Mesendoderm (in vitro differentiated cells): Measurements from ENCODE around the gene PPTC7. TPM values are rescaled to one million over a fixed set of nuclear protein-coding genes. Genes with fewer than 3 reads are reported as not detected.

Experiments used
- DNase-seq: peaks from one replicate; pipeline ENCODE4 v3.0.0; 2013
- H2AK5ac ChIP-seq: 2 replicates; pipeline ENCODE4 v1.6.1; 2013; ENCODE audit warnings: low read length, inconsistent platforms
- H2BK120ac ChIP-seq: 2 replicates; pipeline ENCODE4 v1.6.1; 2013; ENCODE audit warnings: low read depth, mild to moderate bottlenecking, low read length, moderate library complexity, mixed read lengths
- H2BK15ac ChIP-seq: replicated peaks from 2 replicates; pipeline ENCODE4 v1.6.1; 2013; ENCODE audit warnings: low read depth, mild to moderate bottlenecking, moderate library complexity
- H2BK5ac ChIP-seq: 2 replicates; pipeline ENCODE4 v1.6.1; 2013; ENCODE audit warnings: low read length, inconsistent platforms
- H3K18ac ChIP-seq: 2 replicates; pipeline ENCODE4 v1.6.1; 2013; ENCODE audit warnings: mild to moderate bottlenecking, low read length, mixed read lengths
- H3K23ac ChIP-seq: one replicate; pipeline ENCODE4 v1.6.1; 2013; ENCODE audit warnings: low read length
- H3K27ac ChIP-seq: 2 replicates; pipeline ENCODE4 v1.5.1; 2013; ENCODE audit warnings: low read depth, mild to moderate bottlenecking, inconsistent platforms, low read length, moderate library complexity
- H3K27me3 ChIP-seq: 2 replicates; pipeline ENCODE4 v1.6.1; 2013; ENCODE audit warnings: low read length, control low read depth, mild to moderate bottlenecking, inconsistent platforms; ENCODE audit not compliant: insufficient read depth, poor library complexity
- H3K36me3 ChIP-seq: 2 replicates; pipeline ENCODE4 v1.6.1; 2013; ENCODE audit warnings: low read length, inconsistent platforms; ENCODE audit not compliant: control insufficient read depth, insufficient read depth
- H3K4ac ChIP-seq: one replicate; pipeline ENCODE4 v1.6.1; 2013; ENCODE audit warnings: low read depth, mild to moderate bottlenecking, low read length, moderate library complexity
- H3K4me1 ChIP-seq: 2 replicates; pipeline ENCODE4 v1.6.1; 2013; ENCODE audit warnings: low read depth, low read length, inconsistent platforms; ENCODE audit not compliant: control insufficient read depth
- H3K4me2 ChIP-seq: 2 replicates; pipeline ENCODE4 v1.6.1; 2013; ENCODE audit warnings: low read length
- H3K4me3 ChIP-seq: 2 replicates; pipeline ENCODE4 v1.5.1; 2013; ENCODE audit warnings: mild to moderate bottlenecking, low read length
- H3K56ac ChIP-seq: one replicate; pipeline ENCODE4 v1.6.1; 2013; ENCODE audit warnings: low read length
- H3K79me1 ChIP-seq: 2 replicates; pipeline ENCODE4 v1.6.1; 2013; ENCODE audit warnings: low read length, inconsistent platforms
- H3K79me2 ChIP-seq: 2 replicates; pipeline ENCODE4 v1.6.1; 2013; ENCODE audit warnings: mild to moderate bottlenecking, low read length; ENCODE audit not compliant: control insufficient read depth, insufficient read depth
- H3K9ac ChIP-seq: 2 replicates; pipeline ENCODE4 v1.6.1; 2013; ENCODE audit warnings: low read length, inconsistent platforms
- H4K5ac ChIP-seq: one replicate; pipeline ENCODE4 v1.6.1; 2013; ENCODE audit warnings: low read length
- H4K8ac ChIP-seq: one replicate; pipeline ENCODE4 v1.6.1; 2013; ENCODE audit warnings: low read depth, mild to moderate bottlenecking, control low read depth, low read length, moderate library complexity
- WGBS: extraction: QIAGEN DNeasy Blood & Tissue Kit; methylation state at CpG from one replicate; pipeline ENCODE4 v1.1.7; 2013; ENCODE audit warnings: low lambda C conversion rate, missing lambda C conversion rate; ENCODE audit not compliant: insufficient coverage; ENCODE audit errors: extremely low coverage; 5-methylcytosine and 5-hydroxymethylcytosine counted together
- polyA plus RNA-seq, 2 experiments: library from polyadenylated mRNA; stranded (reverse); fragments of 200-250 nt; gene quantifications; one replicate each; pipeline ENCODE4 v1.2.3, GENCODE V29; 2013

Gene PPTC7, protein sequence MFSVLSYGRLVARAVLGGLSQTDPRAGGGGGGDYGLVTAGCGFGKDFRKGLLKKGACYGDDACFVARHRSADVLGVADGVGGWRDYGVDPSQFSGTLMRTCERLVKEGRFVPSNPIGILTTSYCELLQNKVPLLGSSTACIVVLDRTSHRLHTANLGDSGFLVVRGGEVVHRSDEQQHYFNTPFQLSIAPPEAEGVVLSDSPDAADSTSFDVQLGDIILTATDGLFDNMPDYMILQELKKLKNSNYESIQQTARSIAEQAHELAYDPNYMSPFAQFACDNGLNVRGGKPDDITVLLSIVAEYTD
- 13.6 TPM for polyA plus RNA-seq (2013, experiment 1 of 2)
- 13.6 TPM for polyA plus RNA-seq (2013, experiment 2 of 2)

DNA sequence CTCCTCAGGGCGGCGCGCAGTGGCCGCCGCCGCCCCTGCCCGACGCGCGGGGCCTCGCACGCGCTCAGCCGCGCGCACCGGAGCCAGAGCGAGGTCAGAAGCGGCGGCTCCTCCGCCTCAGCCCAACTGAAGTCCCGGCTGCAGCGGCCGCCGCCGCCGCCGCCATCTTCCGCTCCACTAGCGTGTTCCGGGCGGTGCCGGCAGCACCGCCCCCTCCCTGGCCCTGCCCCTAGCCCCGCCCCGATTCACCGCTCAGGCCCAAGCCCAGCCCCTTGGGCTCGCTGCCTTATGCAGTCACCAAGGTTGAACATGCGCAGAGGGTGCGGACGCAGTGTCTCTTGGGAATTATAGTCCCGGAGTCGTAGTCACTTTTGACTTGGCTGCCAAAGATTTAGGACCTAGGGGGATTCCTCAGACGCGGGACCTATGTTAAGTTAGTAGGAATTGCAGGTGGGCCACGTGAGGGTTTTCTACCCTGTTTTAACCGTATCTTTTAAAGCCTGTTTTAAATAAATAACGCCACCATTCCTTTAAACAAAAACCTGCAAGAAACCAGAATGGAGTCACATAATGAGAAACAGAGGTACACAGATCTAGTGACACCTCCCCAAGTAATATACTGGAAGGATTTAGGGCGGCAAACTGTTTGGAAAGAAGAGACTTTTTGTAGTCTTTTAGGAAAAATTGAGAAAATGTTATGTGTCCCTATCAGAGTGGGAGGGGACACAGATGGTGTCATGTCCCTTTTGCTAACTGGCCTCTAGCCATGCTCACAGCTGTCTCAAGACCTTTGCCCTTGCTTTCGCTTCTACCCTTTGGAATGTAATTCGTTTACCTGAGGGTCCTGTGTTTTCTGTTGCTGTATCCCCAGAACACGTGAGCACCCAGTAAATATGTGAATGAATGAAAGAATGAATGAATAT, at the start of gene PPTC7:
Gene PPTC7, minus strand, starts transcription at position 182 of the 923 bp plus-strand sequence. CDS start 287 bp downstream, outside the sequence.
- Histone ChIP-seq H3K27ac (peak within 1 kb of the TSS; percentile 33), H3K79me2 (peaks cover 30% of the 10 kb centered on the region), H3K27me3 (no peaks in the 10 kb centered on the region)

GRCh38 chr12:110627500-110628195, 44.5 kb upstream of the PPTC7 start:
- Histone ChIP-seq H3K23ac (no peak overlapping the region), H3K4me1 (no peaks in the 10 kb centered on the region), H3K36me3 (no peaks in the 10 kb centered on the region), H2BK15ac (no peak overlapping the region), H3K79me2 (no peaks in the 10 kb centered on the region), H3K4me2 (no peak overlapping the region), H3K27me3 (no peaks in the 10 kb centered on the region), H2BK120ac (no peak overlapping the region), H4K5ac (no peak overlapping the region), H3K79me1 (no peaks in the 10 kb centered on the region), H4K8ac (no peak overlapping the region), H3K56ac (no peak overlapping the region), H2BK5ac (no peak overlapping the region), H3K27ac (no peak overlapping the region), H3K4me3 (no peak overlapping the region), H3K4ac (no peak overlapping the region), H2AK5ac (no peak overlapping the region), H3K9ac (no peak overlapping the region), H3K18ac (no peak overlapping the region)
- DNase-seq = no peak
- WGBS = no CpG with 5 or more reads among the region's 8 CpGs

More for the DNA sequence above, at the start of gene PPTC7:
- no peaks in the 10 kb centered on the region for H3K4me1 ChIP-seq
- H3K79me1 ChIP-seq = peaks cover 8% of the 10 kb centered on the region
- no CpG with 5 or more reads among the region's 52 CpGs for WGBS
- H2BK120ac ChIP-seq = no peak within 1 kb of the TSS
- H3K4ac ChIP-seq = no peak within 1 kb of the TSS
- H3K23ac ChIP-seq = peak within 1 kb of the TSS; percentile 98
- H3K4me2 ChIP-seq = peak within 1 kb of the TSS; percentile 98
- H2BK5ac ChIP-seq = no peak within 1 kb of the TSS
- peak within 1 kb of the TSS; percentile 92 for H3K9ac ChIP-seq
- H3K36me3 ChIP-seq = no peaks in the 10 kb centered on the region
- peak within 1 kb of the TSS; percentile 94 for H3K4me3 ChIP-seq
- peak within 1 kb of the TSS; percentile 90 for H3K56ac ChIP-seq
- peak within 1 kb of the TSS; percentile 86 for H3K18ac ChIP-seq
- peak; percentile 98 for DNase-seq
- H4K8ac ChIP-seq = no peak within 1 kb of the TSS
- H2BK15ac ChIP-seq = no peak within 1 kb of the TSS
- no peak within 1 kb of the TSS for H4K5ac ChIP-seq
- H2AK5ac ChIP-seq = no peak within 1 kb of the TSS

DNA sequence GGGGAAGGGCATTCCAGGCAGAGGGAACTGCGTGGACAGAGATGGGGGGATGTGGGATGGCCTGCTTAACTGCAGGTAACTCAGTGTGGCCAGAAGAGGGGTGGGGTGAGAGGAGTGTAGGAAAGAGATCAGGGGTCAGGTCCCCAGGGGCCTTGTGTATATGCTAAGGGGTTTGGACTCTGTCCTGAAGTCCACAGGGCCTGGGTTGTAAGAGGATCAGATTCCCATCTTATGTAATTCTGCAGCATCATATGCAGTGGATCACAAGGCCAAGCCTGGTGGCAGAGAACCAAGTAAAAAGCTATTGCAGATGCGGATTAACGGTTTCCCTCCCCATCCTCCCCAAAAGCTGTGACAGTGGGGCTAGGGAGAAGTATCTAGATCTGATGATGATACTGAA, 39.5 kb upstream of the PPTC7 start:
- no peak overlapping the region for H3K9ac ChIP-seq
- no peaks in the 10 kb centered on the region for H3K4me1 ChIP-seq
- no peak overlapping the region for H4K8ac ChIP-seq
- H2BK120ac ChIP-seq = no peak overlapping the region
- no peaks in the 10 kb centered on the region for H3K36me3 ChIP-seq
- no peaks in the 10 kb centered on the region for H3K79me2 ChIP-seq
- no peak overlapping the region for H3K27ac ChIP-seq
- H2AK5ac ChIP-seq = no peak overlapping the region
- WGBS = no CpG with 5 or more reads among the region's 3 CpGs
- no peak overlapping the region for H3K18ac ChIP-seq
- DNase-seq = no peak
- no peaks in the 10 kb centered on the region for H3K79me1 ChIP-seq
- H2BK15ac ChIP-seq = no peak overlapping the region
- no peak overlapping the region for H4K5ac ChIP-seq
- H3K4me3 ChIP-seq = no peak overlapping the region
- H2BK5ac ChIP-seq = no peak overlapping the region
- H3K23ac ChIP-seq = no peak overlapping the region
- H3K27me3 ChIP-seq = no peaks in the 10 kb centered on the region
- H3K56ac ChIP-seq = no peak overlapping the region
- no peak overlapping the region for H3K4me2 ChIP-seq
- H3K4ac ChIP-seq = no peak overlapping the region

- no peak overlapping the region for H3K27ac ChIP-seq
- no peak overlapping the region for H2BK15ac ChIP-seq
- no peak overlapping the region for H3K4me2 ChIP-seq
- no peaks in the 10 kb centered on the region for H3K36me3 ChIP-seq
- H2BK120ac ChIP-seq = no peak overlapping the region
- no peak overlapping the region for H3K9ac ChIP-seq
- no peak overlapping the region for H3K18ac ChIP-seq
- WGBS = no CpG with 5 or more reads among the region's 4 CpGs
- H3K4me1 ChIP-seq = peaks cover under 1% of the 10 kb centered on the region
- no peak overlapping the region for H2BK5ac ChIP-seq
- H3K79me2 ChIP-seq = no peaks in the 10 kb centered on the region
- H3K4ac ChIP-seq = no peak overlapping the region
- H3K56ac ChIP-seq = no peak overlapping the region
- no peak overlapping the region for H3K23ac ChIP-seq
- no peak for DNase-seq
- no peak overlapping the region for H4K5ac ChIP-seq
- no peak overlapping the region for H3K4me3 ChIP-seq
- no peak overlapping the region for H4K8ac ChIP-seq
- H3K79me1 ChIP-seq = no peaks in the 10 kb centered on the region
- H3K27me3 ChIP-seq = no peaks in the 10 kb centered on the region
- H2AK5ac ChIP-seq = no peak overlapping the region
Observed at GRCh38 chr12:110619534-110619953, 36.4 kb upstream of the PPTC7 start.

GRCh38 chr12:110616471-110617115, 33.5 kb upstream of the PPTC7 start:
- no peak overlapping the region for H3K18ac ChIP-seq
- no peak overlapping the region for H4K8ac ChIP-seq
- H4K5ac ChIP-seq = no peak overlapping the region
- no peaks in the 10 kb centered on the region for H3K79me1 ChIP-seq
- no peaks in the 10 kb centered on the region for H3K27me3 ChIP-seq
- WGBS = no CpG with 5 or more reads among the region's 5 CpGs
- H3K79me2 ChIP-seq = no peaks in the 10 kb centered on the region
- no peak overlapping the region for H2AK5ac ChIP-seq
- no peak overlapping the region for H2BK5ac ChIP-seq
- DNase-seq = no peak
- no peak overlapping the region for H3K4ac ChIP-seq
- no peak overlapping the region for H3K9ac ChIP-seq
- H3K23ac ChIP-seq = no peak overlapping the region
- H2BK15ac ChIP-seq = no peak overlapping the region
- H3K56ac ChIP-seq = no peak overlapping the region
- H3K4me3 ChIP-seq = no peak overlapping the region
- H3K4me1 ChIP-seq = peaks cover 3% of the 10 kb centered on the region
- H2BK120ac ChIP-seq = no peak overlapping the region
- H3K4me2 ChIP-seq = no peak overlapping the region
- no peak overlapping the region for H3K27ac ChIP-seq
- no peaks in the 10 kb centered on the region for H3K36me3 ChIP-seq
